HepG2 (cell line): ENCODE results near the gene SAE1. TPM values are rescaled to one million over a fixed set of nuclear protein-coding genes. Genes with fewer than 3 reads are reported as not detected.

Source experiments
- ATF2 ChIP-seq: sonication (generic); formaldehyde crosslinking; IDR thresholded peaks from 2 replicates; pipeline ENCODE4 v1.4.0; 2020; ENCODE audit warnings: missing genetic modification reagents
- BHLHE40 ChIP-seq: IDR thresholded peaks from 2 replicates; pipeline ENCODE4 v1.6.1; 2011; ENCODE audit warnings: low read length, improper control_type of control experiment
- EEA1 ChIP-seq: sonication (generic); formaldehyde crosslinking; IDR thresholded peaks from 2 replicates; pipeline ENCODE4 v1.5.1; 2020; ENCODE audit warnings: mild to moderate bottlenecking, missing genetic modification reagents, borderline replicate concordance
- FOXC1 ChIP-seq: sonication (generic); formaldehyde crosslinking; IDR thresholded peaks from 2 replicates; pipeline ENCODE4 v1.8.0; 2022; ENCODE audit warnings: mild to moderate bottlenecking, missing genetic modification reagents, borderline replicate concordance
- GATAD2A ChIP-seq: IDR thresholded peaks from 2 replicates; pipeline ENCODE4 v1.6.1; 2016
- HDAC1 ChIP-seq: sonication (generic); formaldehyde crosslinking; IDR thresholded peaks from 2 replicates; pipeline ENCODE4 v1.5.1; 2020; ENCODE audit warnings: mild to moderate bottlenecking, missing genetic modification reagents
- KDM5A ChIP-seq: fragments of 200-600 bp; sonication (generic); IDR thresholded peaks from 2 replicates; pipeline ENCODE4 v1.7.0; 2018; ENCODE audit warnings: antibody characterized with exemption, mild to moderate bottlenecking, low read length, borderline replicate concordance
- MNT ChIP-seq: fragments of 450-650 bp; IDR thresholded peaks from 2 replicates; pipeline ENCODE4 v1.6.1; 2016
- NBN ChIP-seq: fragments of 450-650 bp; conservative IDR thresholded peaks from 2 replicates; pipeline ENCODE4 v1.6.1; 2017
- POGZ ChIP-seq: sonication (generic); formaldehyde crosslinking; IDR thresholded peaks from 2 replicates; pipeline ENCODE4 v1.4.0; 2020; ENCODE audit warnings: mild to moderate bottlenecking, missing genetic modification reagents
- RARG ChIP-seq: sonication (generic); formaldehyde crosslinking; IDR thresholded peaks from 2 replicates; pipeline ENCODE4 v1.4.0; 2020; ENCODE audit warnings: low read depth, mild to moderate bottlenecking, missing genetic modification reagents
- SAFB2 ChIP-seq: sonication (generic); formaldehyde crosslinking; IDR thresholded peaks from 2 replicates; pipeline ENCODE4 v1.5.1; 2020; ENCODE audit warnings: missing genetic modification reagents, low read depth, mild to moderate bottlenecking, borderline replicate concordance
- SALL1 ChIP-seq: sonication (generic); formaldehyde crosslinking; IDR thresholded peaks from 2 replicates; pipeline ENCODE4 v1.8.0; 2022; ENCODE audit warnings: mild to moderate bottlenecking, missing genetic modification reagents
- SIN3B ChIP-seq: fragments of 150-350 bp; IDR thresholded peaks from 2 replicates; pipeline ENCODE4 v1.6.1; 2014; ENCODE audit warnings: low read length
- SMAD9 ChIP-seq: sonication (generic); formaldehyde crosslinking; IDR thresholded peaks from 2 replicates; pipeline ENCODE4 v1.5.1; 2020; ENCODE audit warnings: mild to moderate bottlenecking, missing genetic modification reagents
- TFDP2 ChIP-seq: sonication (generic); formaldehyde crosslinking; IDR thresholded peaks from 2 replicates; pipeline ENCODE4 v1.4.0; 2020; ENCODE audit warnings: missing genetic modification reagents
- TRIM24 ChIP-seq: sonication (generic); formaldehyde crosslinking; IDR thresholded peaks from 2 replicates; pipeline ENCODE4 v1.8.0; 2022; ENCODE audit warnings: mild to moderate bottlenecking, missing genetic modification reagents
- ZNF20 ChIP-seq: sonication (generic); formaldehyde crosslinking; IDR thresholded peaks from 2 replicates; pipeline ENCODE4 v1.4.0; 2020; ENCODE audit warnings: mild to moderate bottlenecking, moderate library complexity, missing genetic modification reagents
- ZNF225 ChIP-seq: sonication (generic); formaldehyde crosslinking; IDR thresholded peaks from 2 replicates; pipeline ENCODE4 v1.4.0; 2020; ENCODE audit warnings: mild to moderate bottlenecking, missing genetic modification reagents
- ZNF274 ChIP-seq: sonication (generic); formaldehyde crosslinking; IDR thresholded peaks from 2 replicates; pipeline ENCODE4 v1.5.1; 2020; ENCODE audit warnings: mild to moderate bottlenecking, missing genetic modification reagents
- ZNF280B ChIP-seq: sonication (generic); formaldehyde crosslinking; IDR thresholded peaks from 2 replicates; pipeline ENCODE4 v1.5.0; 2020; ENCODE audit warnings: missing genetic modification reagents, mild to moderate bottlenecking, borderline replicate concordance
- ZNF761 ChIP-seq: sonication (generic); formaldehyde crosslinking; conservative IDR thresholded peaks from 2 replicates; pipeline ENCODE4 v1.4.0; 2020; ENCODE audit warnings: mild to moderate bottlenecking, missing genetic modification reagents
- ZXDC ChIP-seq: sonication (generic); formaldehyde crosslinking; IDR thresholded peaks from 2 replicates; pipeline ENCODE4 v1.5.0; 2020; ENCODE audit warnings: mild to moderate bottlenecking, missing genetic modification reagents
- polyA plus RNA-seq, 8 experiments: library from polyadenylated mRNA; depleted of rRNA in 3 of 8; stranded (reverse) in 7 of 8; unstranded in 1 of 8; fragments of >200 nt; fragmentation: Illumina TruSeq in 4 of 8; extraction: Trizol in 4 of 8; gene quantifications; 2 replicates each; pipeline versions ENCODE4 v1.2.1 to v1.2.3, GENCODE V29; 2011 to 2016; ENCODE audit warnings: low read depth in 4 of 8, missing spikeins in 1 of 8, mixed read lengths in 1 of 8; ENCODE audit not compliant: insufficient read depth in 1 of 8
- total RNA-seq, 5 experiments: library from RNA; depleted of rRNA; stranded (reverse); fragments of >200 nt; fragmentation: Illumina TruSeq; extraction: Trizol; gene quantifications; 2 replicates each; pipeline ENCODE4 v1.2.3, GENCODE V29; 2016; ENCODE audit warnings: low read depth in 1 of 5

Gene SAE1
- total and polyA plus RNA-seq, 2 of the 13 experiments (the other 11 are each of a cell fraction or from before 2014, with no cell fraction given), result 87.6 to 197 TPM

GRCh38 chr19:47228937-47229675 is 98.5 kb downstream of the SAE1 start (continued):
- no peak for TF ChIP-seq ZXDC (CRISPR knock-in tag)
- TF ChIP-seq ZNF274 (CRISPR knock-in tag), result no peak
- TF ChIP-seq ZNF20, result no peak
- no peak for TF ChIP-seq EEA1 (CRISPR knock-in tag)
- no peak for TF ChIP-seq KDM5A
- TF ChIP-seq ZNF761 (CRISPR knock-in tag), result no peak
- TF ChIP-seq SMAD9 (CRISPR knock-in tag), result no peak
- no peak for TF ChIP-seq ATF2 (CRISPR knock-in tag)
- no peak for TF ChIP-seq SIN3B
- TF ChIP-seq RARG (CRISPR knock-in tag), result no peak
- TF ChIP-seq BHLHE40, result peak; percentile 83
- TF ChIP-seq GATAD2A (CRISPR knock-in tag), result no peak
- no peak for TF ChIP-seq ZNF280B
- peak; percentile 7; the same call in 1 of the 2 replicates for TF ChIP-seq POGZ (CRISPR knock-in tag)
- TF ChIP-seq TRIM24 (CRISPR knock-in tag), result no peak
- no peak for TF ChIP-seq FOXC1
- TF ChIP-seq TFDP2 (CRISPR knock-in tag), result no peak
- TF ChIP-seq SAFB2 (CRISPR knock-in tag), result no peak
- no peak for TF ChIP-seq NBN
- TF ChIP-seq SALL1 (CRISPR knock-in tag), result no peak
- TF ChIP-seq HDAC1, result peak; percentile 51; the same call in 1 of the 2 replicates
- peak; percentile 38 for TF ChIP-seq MNT
- no peak for TF ChIP-seq ZNF225 (CRISPR knock-in tag)
